Fibroblast of lung (primary cell): Measurements from ENCODE around the gene OCSTAMP. TPM values are rescaled to one million over a fixed set of nuclear protein-coding genes. Genes with fewer than 3 reads are reported as not detected.

Source experiments
- DNase-seq, 2 donors: peaks; one replicate each; pipeline versions ENCODE4 v3.0.0 to v3.0.0-alpha.2; 2010; ENCODE audit warnings: low read depth in 2 of 2
- H2AFZ ChIP-seq: 2 replicates; pipeline ENCODE4 v1.5.1; 2012; ENCODE audit warnings: low read length, control low read depth, inconsistent platforms
- H3K27ac ChIP-seq: 2 replicates; pipeline ENCODE4 v1.5.1; 2011; ENCODE audit warnings: low read length, control low read depth; ENCODE audit not compliant: insufficient read depth
- H3K27me3 ChIP-seq: 2 replicates; pipeline ENCODE4 v1.5.1; 2011; ENCODE audit warnings: mild to moderate bottlenecking, low read length; ENCODE audit not compliant: control insufficient read depth, insufficient read depth
- H3K36me3 ChIP-seq: 2 replicates; pipeline ENCODE4 v1.5.1; 2011; ENCODE audit warnings: low read length; ENCODE audit not compliant: control insufficient read depth, insufficient read depth
- H3K4me1 ChIP-seq: 2 replicates; pipeline ENCODE4 v1.5.1; 2011; ENCODE audit warnings: low read length; ENCODE audit not compliant: control insufficient read depth, insufficient read depth; ENCODE audit errors: extremely low read depth
- H3K4me2 ChIP-seq: 2 replicates; pipeline ENCODE4 v1.5.1; 2011; ENCODE audit warnings: low read length, control low read depth; ENCODE audit not compliant: insufficient read depth; ENCODE audit errors: extremely low read depth
- H3K4me3 ChIP-seq, 4 experiments: fragments of 200-600 bp in 1 of 4; sonication (generic) in 1 of 4; replicated peaks in 1 of 4; 2 replicates each; pipeline ENCODE4 v1.5.1; 2011 to 2016; ENCODE audit warnings: low read length in 4 of 4, low read depth in 3 of 4, mild to moderate bottlenecking in 3 of 4, control low read depth in 2 of 4, inconsistent platforms in 1 of 4, mixed read lengths in 1 of 4; ENCODE audit not compliant: insufficient read depth in 1 of 4; ENCODE audit errors: control extremely low read depth in 1 of 4
- H3K79me2 ChIP-seq: 2 replicates; pipeline ENCODE4 v1.5.1; 2012; ENCODE audit warnings: mild to moderate bottlenecking, low read length, inconsistent platforms; ENCODE audit not compliant: control insufficient read depth, insufficient read depth
- H3K9ac ChIP-seq: 2 replicates; pipeline ENCODE4 v1.5.1; 2011; ENCODE audit warnings: mild to moderate bottlenecking, low read length, control low read depth; ENCODE audit not compliant: insufficient read depth
- H3K9me3 ChIP-seq: 2 replicates; pipeline ENCODE4 v1.5.1; 2012; ENCODE audit warnings: low read depth, low read length; ENCODE audit not compliant: control insufficient read depth, insufficient read depth
- H4K20me1 ChIP-seq: 2 replicates; pipeline ENCODE4 v1.5.1; 2011; ENCODE audit warnings: low read length; ENCODE audit not compliant: control insufficient read depth, insufficient read depth; ENCODE audit errors: extremely low read depth
- CTCF ChIP-seq, 2 donors: IDR thresholded peaks in 1 of 2; conservative IDR thresholded peaks in 1 of 2; 1 replicate in 1 of 2; 2 replicates in 1 of 2; pipeline ENCODE4 v1.5.1; 2011 to 2012; ENCODE audit warnings: low read length in 2 of 2, control low read depth in 1 of 2, inconsistent platforms in 1 of 2, low read depth in 1 of 2, mild to moderate bottlenecking in 1 of 2
- EZH2 ChIP-seq: IDR thresholded peaks from 2 replicates; pipeline ENCODE4 v1.5.1; 2012; ENCODE audit warnings: low read length, control low read depth, mild to moderate bottlenecking; ENCODE audit errors: missing control alignments
- polyA minus RNA-seq: library from RNA; depleted of rRNA, polyadenylated mRNA; stranded (reverse); fragments of >200 nt; gene quantifications from 2 replicates; pipeline ENCODE4 v1.2.3, GENCODE V29; 2011; ENCODE audit warnings: low replicate concordance
- polyA plus RNA-seq, 2 donors: library from polyadenylated mRNA; depleted of rRNA in 1 of 2; stranded (reverse) in 1 of 2; unstranded in 1 of 2; fragments of >200 nt; gene quantifications; 2 replicates each; pipeline ENCODE4 v1.2.1, GENCODE V29; 2011 to 2012; ENCODE audit warnings: missing spikeins in 1 of 2
- total RNA-seq: library from RNA; depleted of rRNA; stranded (reverse); fragments of >200 nt; gene quantifications from 2 replicates; pipeline ENCODE4 v1.2.1, GENCODE V29; 2014

The OCSTAMP gene
- not detected in 2 replicates for total RNA-seq
- not detected in 2 replicates for polyA plus RNA-seq
- not detected in 2 replicates for polyA plus RNA-seq (2012)
- polyA minus RNA-seq: not detected in 2 replicates

GRCh38 chr20:46550461-46550860 lies at the start of gene OCSTAMP:
Gene OCSTAMP, minus strand, starts transcription at chr20:46550654. Its CDS starts 94 bp downstream, at chr20:46550560.
- Histone ChIP-seq H2AFZ (no peak within 1 kb of the TSS), H3K79me2 (no peaks in the 10 kb centered on the region)

GRCh38 chr20:46599227-46599987 lies 49.0 kb upstream of the OCSTAMP start:
- Histone ChIP-seq H3K36me3 (no peaks in the 10 kb centered on the region), H3K4me1 (no peaks in the 10 kb centered on the region), H4K20me1 (no peaks in the 10 kb centered on the region), H3K4me3 (no peak overlapping the region), H3K27me3 (no peaks in the 10 kb centered on the region), H3K79me2 (no peaks in the 10 kb centered on the region), H3K9ac (no peak overlapping the region), H3K9me3 (no peaks in the 10 kb centered on the region), H3K4me2 (no peak overlapping the region), H2AFZ (no peak overlapping the region), H3K27ac (no peak overlapping the region)
- no peak for TF ChIP-seq EZH2
- no peak for TF ChIP-seq CTCF (conservative IDR thresholded peaks at IDR 0.05 in 1 of 2, IDR thresholded peaks at IDR 0.05 in 1 of 2; ENCODE audit: low read depth in 1 of 2, low read length in 2 of 2)
- no peak for DNase-seq

More at GRCh38 chr20:46550461-46550860, at the start of gene OCSTAMP:
- no peaks in the 10 kb centered on the region for H3K36me3 ChIP-seq
- TF ChIP-seq CTCF (conservative IDR thresholded peaks at IDR 0.05 in 1 of 2, IDR thresholded peaks at IDR 0.05 in 1 of 2; ENCODE audit: low read depth in 1 of 2, low read length in 2 of 2): no peak
- no peak for TF ChIP-seq EZH2
- no peaks in the 10 kb centered on the region for H3K27me3 ChIP-seq
- H3K27ac ChIP-seq: no peak within 1 kb of the TSS
- DNase-seq: no peak
- no peaks in the 10 kb centered on the region for H3K9me3 ChIP-seq
- H3K4me2 ChIP-seq: no peak within 1 kb of the TSS
- no peak within 1 kb of the TSS for H3K9ac ChIP-seq
- no peak within 1 kb of the TSS for H3K4me3 ChIP-seq
- no peaks in the 10 kb centered on the region for H4K20me1 ChIP-seq
- no peaks in the 10 kb centered on the region for H3K4me1 ChIP-seq

- H3K36me3 ChIP-seq: no peaks in the 10 kb centered on the region
- H3K9me3 ChIP-seq: no peaks in the 10 kb centered on the region
- H3K27ac ChIP-seq: no peak overlapping the region
- no peak for DNase-seq
- H3K4me1 ChIP-seq: no peaks in the 10 kb centered on the region
- no peaks in the 10 kb centered on the region for H4K20me1 ChIP-seq
- H3K27me3 ChIP-seq: no peaks in the 10 kb centered on the region
- H3K4me3 ChIP-seq: no peak overlapping the region
- H3K79me2 ChIP-seq: no peaks in the 10 kb centered on the region
- H2AFZ ChIP-seq: no peak overlapping the region
- no peak for TF ChIP-seq CTCF (conservative IDR thresholded peaks at IDR 0.05 in 1 of 2, IDR thresholded peaks at IDR 0.05 in 1 of 2; ENCODE audit: low read depth in 1 of 2, low read length in 2 of 2)
- TF ChIP-seq EZH2: no peak
- no peak overlapping the region for H3K9ac ChIP-seq
- H3K4me2 ChIP-seq: no peak overlapping the region
Observed at GRCh38 chr20:46595933-46596332, 45.5 kb upstream of the OCSTAMP start.
